ENCODE measurements around the gene CLTCL1. TPM values are rescaled to one million over a fixed set of nuclear protein-coding genes. Genes with fewer than 3 reads are reported as not detected.

CLTCL1 gene
- total RNA-seq, 1 donor from 2014 or later = 9.8 TPM

GRCh38 chr22:19201130-19201868, 90.2 kb downstream of the CLTCL1 start:
- FAIRE-seq (no peak), DNase-seq (ENCODE audit: low spot score in 2 of 2) (no peak)

- no peak for FAIRE-seq
Measured at GRCh38 chr22:19199479-19199878, 92.0 kb downstream of the CLTCL1 start.

DNA sequence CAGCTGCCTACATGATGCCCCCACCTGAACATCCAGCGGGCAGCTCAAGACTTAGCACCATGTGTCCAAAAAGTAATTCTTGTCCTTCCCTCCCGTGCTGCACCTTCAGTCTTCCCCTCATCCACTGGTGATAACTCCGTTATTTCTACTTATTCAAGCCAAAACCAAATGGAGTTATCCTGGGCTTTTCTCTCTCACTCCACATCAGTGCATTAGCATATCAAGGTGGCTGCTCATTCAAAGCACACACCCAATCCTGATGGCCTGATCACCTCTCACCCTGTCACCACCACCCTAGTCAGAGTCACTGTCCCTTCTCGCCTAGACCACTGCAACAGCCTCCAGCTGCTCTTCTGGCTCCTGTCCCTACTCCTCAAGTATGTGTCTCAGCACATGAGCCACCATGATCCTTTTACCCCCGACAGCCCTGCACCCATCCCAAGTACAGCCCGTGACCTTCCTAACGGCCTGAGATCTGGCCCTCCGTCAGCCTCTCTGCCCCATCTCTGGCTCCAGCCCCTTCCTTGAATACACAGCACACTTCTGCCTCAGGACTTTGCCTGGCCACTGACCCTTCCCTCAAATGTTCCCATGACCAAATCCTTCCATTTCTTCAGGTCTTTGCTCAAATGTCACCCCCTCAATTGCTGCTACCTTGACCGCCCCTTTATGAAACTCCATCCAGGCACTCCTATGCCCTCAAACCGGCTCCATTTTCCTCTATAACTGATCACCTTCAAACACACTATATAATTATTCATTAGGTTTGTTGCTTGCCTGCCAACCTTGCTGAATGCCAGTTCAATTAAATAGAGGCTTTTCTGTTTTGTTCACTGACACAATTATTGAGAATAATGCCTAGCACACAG, 93.3 kb downstream of the CLTCL1 start:
- FAIRE-seq = no peak
- DNase-seq (ENCODE audit: low spot score in 2 of 2) = no peak

More at GRCh38 chr22:19199479-19199878, 92.0 kb downstream of the CLTCL1 start:
- DNase-seq (ENCODE audit: low spot score in 2 of 2) = no peak

- no peak for FAIRE-seq
Measured at GRCh38 chr22:19196841-19197612, 94.5 kb downstream of the CLTCL1 start.

DNA sequence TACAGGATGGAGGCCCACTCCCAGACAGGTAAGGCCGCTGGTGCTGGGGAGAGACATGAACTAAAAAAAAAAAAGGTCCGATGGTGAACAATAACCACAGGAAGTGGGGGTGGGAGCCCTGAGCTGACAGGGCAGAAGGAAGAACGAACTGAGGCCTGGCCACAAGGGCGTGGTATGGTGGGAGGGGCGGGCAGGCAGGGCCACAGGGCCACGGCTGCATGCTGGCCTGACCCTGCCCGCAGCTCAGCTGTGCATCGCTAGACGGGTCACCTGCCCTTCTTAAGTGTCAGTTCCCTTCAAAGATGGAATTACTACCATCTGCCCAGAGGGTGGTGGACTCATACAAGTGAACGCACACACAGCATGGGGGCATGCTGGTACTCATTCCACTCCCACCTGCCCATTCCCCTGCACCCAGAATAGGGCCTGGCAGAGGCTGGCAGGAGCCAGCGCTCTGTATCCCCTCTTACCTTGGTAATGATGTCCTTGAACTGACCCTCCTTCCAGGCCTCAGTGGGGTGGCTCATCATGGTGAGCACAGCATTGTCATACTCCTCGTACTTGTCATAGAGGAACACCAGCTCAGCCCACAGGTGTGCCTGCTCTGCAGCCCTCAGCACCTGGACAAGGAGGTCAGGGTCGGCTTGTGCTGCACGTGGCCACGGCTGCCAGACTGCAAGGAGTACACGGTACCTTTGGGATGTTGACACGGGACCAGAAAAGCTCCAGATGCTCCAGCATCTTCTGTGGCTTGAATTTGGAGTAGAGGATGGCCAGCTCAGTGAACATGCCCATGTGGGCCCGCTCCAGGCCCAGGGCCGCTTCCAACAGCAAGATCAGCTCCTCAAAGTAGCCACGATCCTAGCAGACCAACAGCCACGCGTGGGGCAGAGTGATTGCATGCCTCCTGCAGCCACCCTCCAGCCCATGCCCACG, 95.5 kb downstream of the CLTCL1 start:
- DNase-seq (ENCODE audit: low spot score in 2 of 2) (no peak), FAIRE-seq (no peak)

More at GRCh38 chr22:19196841-19197612, 94.5 kb downstream of the CLTCL1 start:
- no peak for DNase-seq (ENCODE audit: low spot score in 2 of 2)

DNA sequence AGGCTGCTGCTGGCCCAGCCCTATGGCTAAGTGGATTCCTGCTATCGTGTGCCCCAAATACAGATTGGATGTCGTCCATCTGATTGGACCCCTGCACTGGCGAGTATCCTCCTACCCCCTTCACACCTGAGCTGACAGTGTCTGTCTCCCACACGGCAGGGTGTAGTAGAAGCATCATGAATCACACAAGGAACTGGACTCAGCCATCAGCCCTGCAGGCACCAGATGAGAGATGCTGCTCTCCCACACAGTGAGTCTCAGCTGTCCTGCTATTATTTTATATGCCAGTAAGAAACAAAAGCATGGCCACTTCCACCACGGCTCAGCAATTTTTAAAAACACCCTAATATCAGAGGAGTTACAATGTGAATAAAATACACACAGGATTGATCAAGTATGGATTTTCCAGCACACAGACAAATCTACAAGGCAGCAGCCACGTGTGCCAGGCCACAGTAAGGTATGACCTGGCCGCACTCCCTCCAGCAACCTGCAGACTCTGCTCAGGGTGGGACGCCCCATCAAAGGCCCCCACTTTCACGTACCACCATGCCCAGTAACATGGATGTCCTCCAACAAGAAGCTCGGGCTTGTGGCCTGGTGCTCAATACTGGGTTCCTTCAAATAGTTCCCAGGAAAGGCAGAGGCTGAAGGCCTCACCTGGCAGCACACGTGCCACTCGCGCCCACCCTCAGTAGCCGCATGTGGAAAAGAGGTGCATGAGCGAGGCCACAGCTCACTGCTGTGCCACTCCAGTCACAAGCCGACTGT, 96.6 kb downstream of the CLTCL1 start:
- FAIRE-seq (no peak), DNase-seq (ENCODE audit: low spot score in 2 of 2) (peak in 1 of 2 donors; percentile 60)

DNA sequence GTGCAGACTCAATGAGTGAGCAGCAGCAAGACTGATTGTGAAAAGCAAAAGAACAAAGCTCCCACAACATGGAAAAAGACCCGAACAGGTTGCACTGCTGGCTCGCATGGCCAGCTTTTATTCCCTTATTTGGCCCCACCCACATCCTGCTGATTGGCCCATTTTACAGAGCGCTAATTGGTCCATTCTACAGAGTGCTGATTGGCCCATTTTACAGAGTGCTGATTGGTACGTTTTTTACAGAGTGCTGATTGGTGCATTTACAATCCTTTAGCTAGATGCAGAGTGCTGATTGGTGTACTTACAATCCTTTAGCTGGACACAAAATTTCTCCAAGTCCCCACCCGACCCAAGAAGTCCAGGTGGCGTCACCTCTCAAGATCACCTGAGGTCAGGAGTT, 97.6 kb downstream of the CLTCL1 start:
- no peak for DNase-seq (ENCODE audit: low spot score in 2 of 2)
- no peak for FAIRE-seq

DNA sequence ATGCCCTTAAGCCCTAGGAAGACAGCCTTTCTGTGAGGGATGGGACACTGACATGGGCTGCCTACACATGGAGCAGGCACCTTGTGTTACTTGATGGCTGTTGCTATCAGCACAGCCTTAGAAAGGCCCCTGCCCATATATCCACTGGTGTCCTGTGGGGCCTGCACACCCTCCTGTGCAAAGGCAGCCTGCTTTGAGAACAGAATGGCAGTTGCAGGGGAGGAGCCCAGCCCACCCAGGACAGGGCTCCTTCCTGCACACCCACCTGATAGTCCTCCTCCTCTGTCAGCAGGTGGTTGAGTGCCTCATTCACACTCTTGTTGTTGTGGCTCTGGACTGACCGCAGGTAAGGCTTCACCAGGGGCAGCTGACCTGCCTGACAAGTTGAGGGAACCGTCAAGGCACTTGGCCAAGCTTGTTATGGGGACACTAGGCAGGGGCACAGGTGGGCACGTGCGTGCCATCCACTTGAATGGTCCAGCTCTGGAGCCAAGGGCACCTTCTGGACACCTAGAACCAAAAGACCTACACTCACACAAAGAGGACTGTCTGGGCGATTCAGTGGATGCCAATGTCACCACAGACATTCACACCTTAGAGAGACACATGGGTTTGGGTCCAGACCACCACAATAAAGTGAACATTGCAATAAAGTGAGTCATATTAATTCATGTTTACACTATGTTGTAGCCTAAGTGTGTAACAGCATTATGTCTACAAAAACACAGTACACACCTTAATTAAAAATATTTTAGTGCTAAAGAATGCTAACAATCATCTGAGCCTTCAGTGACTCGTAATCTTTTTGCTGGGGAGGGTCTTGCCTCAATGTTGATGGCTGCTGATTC, 103.6 kb downstream of the CLTCL1 start:
- DNase-seq (ENCODE audit: low spot score in 2 of 2) = no peak
- FAIRE-seq = no peak

- DNase-seq (ENCODE audit: low spot score in 2 of 2) (no peak), FAIRE-seq (no peak)
Measured at GRCh38 chr22:19184276-19184997, 107.1 kb downstream of the CLTCL1 start.

DNA sequence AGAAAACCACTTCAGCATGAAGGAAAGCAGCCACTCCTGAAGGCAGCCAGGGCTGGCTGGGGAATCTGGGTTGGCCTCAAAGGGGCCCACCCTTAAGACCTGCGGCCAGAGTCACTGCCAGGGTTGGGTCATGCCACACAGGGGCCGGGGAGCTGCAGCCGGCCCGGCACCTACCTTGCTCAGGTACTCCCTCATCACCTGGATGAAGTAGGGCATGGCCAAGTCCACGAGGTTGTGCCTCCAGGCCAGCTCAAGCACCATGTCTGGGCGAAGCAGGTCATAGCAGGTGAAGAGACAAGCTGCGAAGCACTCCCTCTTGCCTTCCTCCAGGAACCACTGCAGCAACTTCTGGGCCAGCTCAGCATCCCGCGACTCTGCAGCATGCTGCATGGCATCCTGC, 108.3 kb downstream of the CLTCL1 start:
- FAIRE-seq (no peak), DNase-seq (ENCODE audit: low spot score in 2 of 2) (no peak)

DNA sequence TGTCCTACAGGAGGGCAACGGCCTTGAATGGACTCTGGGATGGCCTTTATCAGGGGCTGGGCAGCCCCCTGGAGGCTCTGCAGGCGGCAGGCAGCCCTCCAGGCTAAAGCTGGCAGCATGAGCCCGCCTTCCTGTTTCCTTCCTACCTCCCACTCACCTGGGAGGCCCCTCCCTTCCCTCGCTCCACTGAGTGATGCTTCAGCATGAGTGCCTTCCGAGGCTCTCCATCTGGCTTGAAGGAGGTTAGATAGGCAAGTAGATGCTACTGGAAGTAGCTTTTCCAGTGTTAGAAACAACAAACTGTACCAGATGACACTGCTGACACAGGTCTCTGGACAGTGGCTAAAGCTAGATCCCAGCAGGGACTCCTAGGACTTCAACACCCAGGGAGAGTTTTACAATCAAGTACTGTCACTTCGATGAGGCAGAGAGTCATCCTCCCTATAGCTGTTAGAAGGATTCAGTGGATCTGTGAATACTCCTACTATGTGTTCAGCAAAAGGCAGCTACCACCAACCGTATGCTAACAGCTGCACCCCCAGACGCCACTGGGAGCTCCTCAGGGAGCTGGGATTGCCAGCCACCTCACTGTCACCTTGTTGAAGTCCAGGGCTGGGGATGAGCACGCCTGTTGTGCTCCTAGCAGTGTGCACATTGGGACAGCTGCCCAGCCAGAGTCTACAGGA, 108.9 kb downstream of the CLTCL1 start:
- no peak for FAIRE-seq
- no peak for DNase-seq (ENCODE audit: low spot score in 2 of 2)

DNA sequence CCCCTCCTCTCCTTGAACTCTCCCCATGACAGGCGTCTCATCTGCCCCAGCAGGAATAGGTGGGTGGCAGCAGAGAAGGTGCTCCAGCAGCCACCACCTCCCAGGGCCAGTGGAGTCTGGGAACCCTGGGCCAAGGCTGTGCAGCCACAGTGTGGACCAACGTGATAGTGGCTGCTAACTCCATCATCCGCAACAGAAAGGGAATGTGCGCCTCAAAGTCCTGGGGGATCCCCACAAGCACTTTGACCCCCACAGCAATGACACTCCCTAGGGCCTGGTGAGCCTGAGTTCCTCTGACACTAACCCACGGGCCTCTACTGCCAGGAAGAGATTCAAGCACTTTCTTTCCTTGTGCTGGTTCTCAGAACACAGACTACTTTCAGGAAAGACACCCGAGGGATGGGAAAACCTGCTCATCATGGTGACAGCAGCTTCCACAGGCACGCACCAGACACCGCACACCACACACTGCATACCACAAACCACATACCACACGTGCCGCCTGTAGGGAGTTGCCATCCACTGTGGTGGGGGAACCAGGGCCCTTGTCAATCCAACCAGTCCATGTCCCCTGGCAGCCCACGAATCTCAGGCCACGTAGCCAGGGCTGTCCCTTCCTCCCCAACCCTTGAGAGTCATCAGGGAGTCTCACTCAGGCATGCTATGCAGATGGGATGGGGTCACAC, 109.6 kb downstream of the CLTCL1 start:
- no peak for FAIRE-seq

DNA sequence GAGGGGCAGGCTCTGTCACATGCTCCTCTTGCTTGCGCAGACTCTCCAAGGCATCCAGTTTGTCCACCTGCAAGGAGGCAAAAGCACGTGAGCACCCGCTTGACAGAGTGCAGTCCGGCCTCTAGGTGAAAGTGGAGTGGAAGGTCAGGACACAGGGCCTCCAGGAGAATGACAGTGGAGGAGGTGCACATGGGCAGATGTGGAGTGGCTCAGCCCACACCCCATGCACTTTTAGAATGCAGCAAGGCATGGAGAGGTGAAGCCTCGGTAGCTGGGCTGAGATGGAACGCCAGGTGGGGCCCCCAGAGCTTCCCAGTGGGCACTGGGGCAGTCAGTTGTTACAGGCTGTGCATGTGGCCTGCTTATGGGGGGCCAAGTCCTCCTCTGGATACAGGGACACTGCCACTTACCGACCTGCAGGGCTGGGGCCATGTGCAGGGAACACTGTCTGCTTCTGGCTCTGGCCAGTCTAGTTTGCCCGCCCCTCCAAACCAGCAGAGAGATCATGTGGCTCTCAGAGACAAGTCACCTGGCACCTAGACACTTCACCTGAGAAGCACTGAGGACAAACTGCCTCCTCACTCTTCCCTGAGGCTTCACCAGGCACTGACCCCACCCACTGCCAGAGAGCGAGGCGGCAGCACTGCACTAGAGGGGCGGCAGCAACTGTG, 110.6 kb downstream of the CLTCL1 start:
- no peak for FAIRE-seq
- no peak for DNase-seq (ENCODE audit: low spot score in 2 of 2)

More for the DNA sequence above, 109.6 kb downstream of the CLTCL1 start:
- no peak for DNase-seq (ENCODE audit: low spot score in 2 of 2)

DNA sequence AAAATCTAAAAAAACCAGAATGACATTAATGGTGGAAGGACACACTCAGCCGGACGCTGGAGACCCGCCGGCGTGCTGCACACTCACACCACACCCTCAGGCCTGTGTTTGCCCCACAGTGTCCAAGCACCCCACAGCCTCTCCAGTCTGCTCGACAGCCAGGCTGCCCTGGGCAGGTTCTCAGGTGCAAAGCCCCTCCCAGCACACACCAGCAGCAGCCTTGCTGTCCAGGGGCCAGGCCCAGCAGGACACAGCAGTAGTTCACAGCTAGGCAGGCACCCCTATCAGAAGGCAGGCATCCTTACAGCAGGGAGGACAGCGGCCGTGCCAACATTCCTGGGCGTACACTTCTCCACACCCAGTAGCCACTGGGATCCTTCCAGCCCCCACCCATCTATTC, 111.3 kb downstream of the CLTCL1 start:
- DNase-seq (ENCODE audit: low spot score in 2 of 2) = no peak
- FAIRE-seq = no peak

DNA sequence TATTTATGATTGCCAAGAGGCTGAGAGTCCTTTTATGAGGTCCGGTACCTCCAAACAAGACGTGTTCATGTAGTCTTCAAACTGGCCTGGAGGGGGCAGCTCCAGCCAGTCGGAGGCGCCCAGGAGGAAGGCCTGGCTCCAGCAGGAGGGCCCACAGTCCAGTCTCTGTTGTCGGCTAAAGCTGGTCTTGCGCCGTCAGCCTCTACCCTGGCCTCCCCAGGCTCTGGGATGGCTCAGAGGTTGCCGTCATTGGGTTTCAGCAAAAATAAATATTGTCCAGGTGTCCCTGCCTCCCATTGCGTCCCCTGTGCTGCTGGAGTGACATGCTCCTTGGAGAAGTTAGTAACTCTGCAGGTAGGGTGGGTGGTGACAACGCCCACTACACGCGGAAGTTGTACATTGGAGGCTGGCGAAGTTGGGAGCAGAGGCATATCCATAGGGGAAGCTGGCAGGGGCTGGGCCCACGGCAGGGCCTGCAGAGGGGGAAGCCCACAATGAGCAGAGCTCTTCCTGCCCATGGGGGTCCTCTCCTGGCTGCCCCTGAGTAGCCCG, 111.9 kb downstream of the CLTCL1 start:
- DNase-seq (ENCODE audit: low spot score in 2 of 2) (peak; percentile 71 to 82), FAIRE-seq (no peak)
